ENCODE measurements around the gene LRCH4. TPM values are rescaled to one million over a fixed set of nuclear protein-coding genes. Genes with fewer than 3 reads are reported as not detected.

Gene LRCH4
- total and polyA plus RNA-seq, 9 of the 15 experiments (the other 6 are each of a cell fraction or from before 2014, with no cell fraction given), result 0.06 to 63.3 (median 15.0) TPM

DNA sequence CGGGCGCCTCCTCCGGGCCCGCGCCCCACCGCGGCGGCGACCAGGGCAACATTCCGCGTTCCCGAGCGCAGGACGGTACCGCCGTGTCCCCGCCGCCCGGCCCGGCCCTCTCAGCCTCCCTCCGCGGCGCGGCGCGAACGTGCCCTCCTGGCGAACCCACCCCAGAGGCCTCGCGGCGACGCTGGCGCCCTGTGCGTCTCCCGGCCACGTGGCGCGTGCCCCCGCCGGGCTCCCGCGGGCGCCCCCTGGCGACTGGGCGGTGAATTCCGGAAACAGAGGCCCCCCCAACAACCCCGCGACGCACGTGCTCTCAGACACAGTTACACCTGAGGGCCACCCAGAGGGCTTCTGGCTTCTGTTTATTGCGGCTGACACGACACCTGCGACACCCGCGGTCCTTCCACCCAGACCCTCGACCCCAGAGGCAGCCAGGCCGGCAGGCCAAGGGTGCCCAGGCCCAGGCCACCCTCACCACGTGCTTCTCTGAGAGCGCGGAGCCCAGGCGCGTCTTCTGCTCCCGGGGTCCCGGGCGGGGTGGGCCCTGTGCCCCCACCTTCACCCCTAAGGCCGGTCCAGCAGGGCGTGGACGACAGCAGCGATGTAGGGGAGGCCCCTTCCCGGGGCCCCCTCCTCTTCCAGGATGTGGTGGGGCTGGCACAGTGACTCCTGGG lies 12.1 kb downstream of the LRCH4 start, which contains the start of gene SAP25 (continued):
- TF ChIP-seq ZNF217 (CRISPR knock-in tag; IDR thresholded peaks at IDR 0.05), result no peak
- peak; percentile 56 for TF ChIP-seq RBFOX2 (IDR thresholded peaks at IDR 0.05; ENCODE audit: low read depth, low read length)

DNA sequence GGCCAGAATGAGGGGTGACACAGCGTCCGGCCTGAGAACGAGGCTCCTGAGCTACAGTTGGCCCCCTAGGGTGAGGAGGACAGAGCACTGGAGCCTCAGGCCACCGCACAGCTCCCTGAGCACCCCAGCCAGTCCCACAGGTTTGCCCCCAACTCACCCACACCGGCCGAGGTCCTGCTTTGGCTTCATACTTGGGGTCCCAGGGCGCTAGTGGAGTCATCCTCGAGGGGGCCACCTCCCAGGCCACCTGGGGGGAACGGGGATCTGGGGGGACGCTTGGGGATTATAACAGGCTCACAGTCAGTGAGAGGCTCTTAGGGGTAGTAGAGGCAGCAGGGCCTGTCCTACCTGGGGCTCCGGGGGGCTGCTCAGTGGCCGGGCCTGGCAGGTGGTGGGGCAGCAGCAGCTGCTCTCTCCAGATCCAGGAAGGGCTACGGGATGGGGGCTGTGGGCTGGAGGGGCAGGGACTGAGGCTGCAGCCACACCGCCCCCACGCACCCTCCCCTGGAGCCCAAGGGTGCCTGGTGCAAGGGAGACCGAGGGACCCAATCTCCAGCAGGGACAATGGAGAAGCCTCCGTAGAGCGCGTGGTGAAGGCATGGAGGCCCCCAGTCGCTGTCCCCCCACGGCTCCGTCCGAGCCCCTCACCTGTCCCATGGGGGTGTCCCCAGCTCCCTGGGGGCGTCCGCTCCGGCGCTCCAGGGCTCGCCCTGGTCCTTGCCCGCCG lies 12.8 kb downstream of the LRCH4 start:
- H3K27ac ChIP-seq (ENCODE audit: extremely low read depth, low read depth, low read length), result no peak overlapping the region
- peaks cover 8% of the 10 kb centered on the region for H3K9me1 ChIP-seq (ENCODE audit: control insufficient read depth, insufficient read depth, low read length)
- H3K9ac ChIP-seq (ENCODE audit: insufficient read depth in 1 of 2, low read depth in 2 of 2, low read length in 2 of 2), result peak overlapping the region in 1 of 2 experiments; percentile 65; a peak in 1 of 4 replicates
- WGBS (ENCODE audit: insufficient coverage, low coverage, missing lambda C conversion rate), result 88% methylated on average over 13 of the region's 30 CpGs
- no peak overlapping the region for H3K4me3 ChIP-seq
- peak; percentile 68 for TF ChIP-seq POLR2G (IDR thresholded peaks at IDR 0.05; ENCODE audit: low read depth, low read length)
- 0 out of 2 replicates have a peak, but pooled peaks have one; percentile 34 for TF ChIP-seq POLR2A (conservative IDR thresholded peaks at IDR 0.05)
- TF ChIP-seq, protein P1, sequence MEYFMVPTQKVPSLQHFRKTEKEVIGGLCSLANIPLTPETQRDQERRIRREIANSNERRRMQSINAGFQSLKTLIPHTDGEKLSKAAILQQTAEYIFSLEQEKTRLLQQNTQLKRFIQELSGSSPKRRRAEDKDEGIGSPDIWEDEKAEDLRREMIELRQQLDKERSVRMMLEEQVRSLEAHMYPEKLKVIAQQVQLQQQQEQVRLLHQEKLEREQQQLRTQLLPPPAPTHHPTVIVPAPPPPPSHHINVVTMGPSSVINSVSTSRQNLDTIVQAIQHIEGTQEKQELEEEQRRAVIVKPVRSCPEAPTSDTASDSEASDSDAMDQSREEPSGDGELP (CRISPR knock-in tag; IDR thresholded peaks at IDR 0.05; ENCODE audit: borderline replicate concordance), result 0 out of 2 replicates have a peak, but pooled peaks have one; percentile 13
- TF ChIP-seq, protein P2, sequence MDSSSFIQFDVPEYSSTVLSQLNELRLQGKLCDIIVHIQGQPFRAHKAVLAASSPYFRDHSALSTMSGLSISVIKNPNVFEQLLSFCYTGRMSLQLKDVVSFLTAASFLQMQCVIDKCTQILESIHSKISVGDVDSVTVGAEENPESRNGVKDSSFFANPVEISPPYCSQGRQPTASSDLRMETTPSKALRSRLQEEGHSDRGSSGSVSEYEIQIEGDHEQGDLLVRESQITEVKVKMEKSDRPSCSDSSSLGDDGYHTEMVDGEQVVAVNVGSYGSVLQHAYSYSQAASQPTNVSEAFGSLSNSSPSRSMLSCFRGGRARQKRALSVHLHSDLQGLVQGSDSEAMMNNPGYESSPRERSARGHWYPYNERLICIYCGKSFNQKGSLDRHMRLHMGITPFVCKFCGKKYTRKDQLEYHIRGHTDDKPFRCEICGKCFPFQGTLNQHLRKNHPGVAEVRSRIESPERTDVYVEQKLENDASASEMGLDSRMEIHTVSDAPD (CRISPR knock-in tag; IDR thresholded peaks at IDR 0.05), result no peak
- TF ChIP-seq SUPT5H (IDR thresholded peaks at IDR 0.05), result peak; percentile 32; the same call in 1 of the 2 replicates
- TF ChIP-seq POLR2B (IDR thresholded peaks at IDR 0.05; ENCODE audit: low read depth, partially characterized antibody), result peak; percentile 33
- peak; percentile 37 for TF ChIP-seq RBM22 (IDR thresholded peaks at IDR 0.05; ENCODE audit: low read depth, low read length, poor library complexity, severe bottlenecking)
- TF ChIP-seq ZKSCAN3 (CRISPR knock-in tag; IDR thresholded peaks at IDR 0.05), result no peak
- ATAC-seq (no peak), FAIRE-seq (no peak), DNase-seq (ENCODE audit: extremely low read depth in 1 of 4, low spot score in 3 of 4) (no peak)
- peaks cover 45% of the 10 kb centered on the region; the same call in 1 of the 3 replicates for H3K36me3 ChIP-seq (ENCODE audit: control insufficient read depth, insufficient read depth, low read length)
- no TSS peak for BruUV-seq (replicated peaks)
- intact Hi-C loops (cut with micrococcal nuclease), result no loop called here
- H3K4me1 ChIP-seq (replicated peaks in 1 of 2; ENCODE audit: control insufficient read depth in 2 of 2, insufficient read depth in 2 of 2, low read length in 2 of 2), result peaks cover 6 to 90% of the 10 kb centered on the region in 2 experiments; a peak in 4 of 5 replicates
- CTCF ChIA-PET (ENCODE audit: low intra/inter-chr PET ratio), result interaction anchor here (0.5 kb wide), 1 partner anchor 100 kb away, joined by 6 read pairs; no protein-coding TSS in a partner anchor
- H3K27me3 ChIP-seq (ENCODE audit: control insufficient read depth in 2 of 2, insufficient read depth in 2 of 2, low read length in 2 of 2), result no peaks in the 10 kb centered on the region
- POLR2A ChIA-PET, result interaction anchor here (0.6 to 2.8 kb wide), 3 partner anchors 8 to 96 kb away, joined by 3 to 14 read pairs (median 9); partner anchors contain the start of genes FBXO24 and LRCH4
- no peaks in the 10 kb centered on the region for H4K20me1 ChIP-seq (replicated peaks; ENCODE audit: control insufficient read depth, insufficient read depth, low read length)
- no peaks in the 10 kb centered on the region for H3K79me2 ChIP-seq (ENCODE audit: control insufficient read depth, insufficient read depth, low read length)
- no peaks in the 10 kb centered on the region for H3K9me3 ChIP-seq (replicated peaks; ENCODE audit: control insufficient read depth, insufficient read depth, low read depth, low read length)
- H3K4me2 ChIP-seq (ENCODE audit: insufficient read depth, low read length), result no peak overlapping the region
- in situ Hi-C loops (cut with MboI), result loop anchor here (25.0 kb wide), 1 partner anchor 111 kb away; the partner anchor contains the start of gene SPACDR
- H2AFZ ChIP-seq (ENCODE audit: low read depth, low read length), result no peak overlapping the region

Measured in K562 (cell line).